ENCODE measurements around the gene VAV3. TPM values are rescaled to one million over a fixed set of nuclear protein-coding genes. Genes with fewer than 3 reads are reported as not detected.

VAV3 gene
- total RNA-seq, 2 experiments from 2014 or later, result 2.3 to 8.3 TPM

GRCh38 chr1:107548276-107548675 lies 416.7 kb downstream of the VAV3 start:
- no TSS peak for BruUV-seq (replicated peaks)
- no peak overlapping the region for H2AFZ ChIP-seq (ENCODE audit: low read length)
- no peaks in the 10 kb centered on the region for H3K4me1 ChIP-seq (ENCODE audit: insufficient read depth, low read length, poor library complexity, severe bottlenecking)
- H4K20me1 ChIP-seq (ENCODE audit: insufficient read depth, low read length), result no peaks in the 10 kb centered on the region
- H3K4me3 ChIP-seq (ENCODE audit: low read depth, low read length, poor library complexity, severe bottlenecking), result no peak overlapping the region
- ChIA-PET POLR2A (no interaction called here), CTCF (ENCODE audit: unreplicated experiment) (no interaction called here)
- no peaks in the 10 kb centered on the region for H3K79me2 ChIP-seq (ENCODE audit: insufficient read depth, low read depth, low read length)
- TF ChIP-seq CTCF (conservative IDR thresholded peaks at IDR 0.05; ENCODE audit: low read length), result no peak
- TF ChIP-seq EZH2phosphoT487 (IDR thresholded peaks at IDR 0.05; ENCODE audit: borderline replicate concordance, low read depth, low read length), result no peak
- no peak overlapping the region for H3K27ac ChIP-seq (ENCODE audit: low read depth, low read length, poor library complexity, severe bottlenecking)
- no peaks in the 10 kb centered on the region for H3K9me3 ChIP-seq (ENCODE audit: low read length)
- no peak overlapping the region for H3K4me2 ChIP-seq (ENCODE audit: low read length)
- intact Hi-C loops (cut with micrococcal nuclease; ENCODE audit: unreplicated experiment), result no loop called here
- no peak for DNase-seq (ENCODE audit: low spot score)
- no peaks in the 10 kb centered on the region for H3K36me3 ChIP-seq (ENCODE audit: insufficient read depth, low read length)
- no peaks in the 10 kb centered on the region for H3K9me2 ChIP-seq (ENCODE audit: insufficient read depth, low read length)

- no peaks in the 10 kb centered on the region for H3K79me2 ChIP-seq (ENCODE audit: insufficient read depth, low read depth, low read length)
- no peaks in the 10 kb centered on the region for H4K20me1 ChIP-seq (ENCODE audit: insufficient read depth, low read length)
- no peak overlapping the region for H2AFZ ChIP-seq (ENCODE audit: low read length)
- no peak overlapping the region for H3K4me3 ChIP-seq (ENCODE audit: low read depth, low read length, poor library complexity, severe bottlenecking)
- no peaks in the 10 kb centered on the region for H3K36me3 ChIP-seq (ENCODE audit: insufficient read depth, low read length)
- H3K4me2 ChIP-seq (ENCODE audit: low read length), result no peak overlapping the region
- H3K9me2 ChIP-seq (ENCODE audit: insufficient read depth, low read length), result no peaks in the 10 kb centered on the region
- no peaks in the 10 kb centered on the region for H3K4me1 ChIP-seq (ENCODE audit: insufficient read depth, low read length, poor library complexity, severe bottlenecking)
- ChIA-PET CTCF (ENCODE audit: unreplicated experiment) (no interaction called here), POLR2A (interaction anchor here (0.6 to 1.8 kb wide), 3 partner anchors 15 to 1531 kb away, joined by 3 to 5 read pairs (median 3); no protein-coding TSS in a partner anchor)
- H3K27ac ChIP-seq (ENCODE audit: low read depth, low read length, poor library complexity, severe bottlenecking), result no peak overlapping the region
- TF ChIP-seq CTCF (conservative IDR thresholded peaks at IDR 0.05; ENCODE audit: low read length), result no peak
- no peak for TF ChIP-seq EZH2phosphoT487 (IDR thresholded peaks at IDR 0.05; ENCODE audit: borderline replicate concordance, low read depth, low read length)
- intact Hi-C loops (cut with micrococcal nuclease; ENCODE audit: unreplicated experiment), result no loop called here
- H3K9me3 ChIP-seq (ENCODE audit: low read length), result no peaks in the 10 kb centered on the region
- no peak for DNase-seq (ENCODE audit: low spot score)
- BruUV-seq (replicated peaks), result no TSS peak
These were observed 417.4 kb downstream of the VAV3 start for GRCh38 chr1:107547363-107548155.

GRCh38 chr1:107546576-107546975 lies 418.4 kb downstream of the VAV3 start:
- DNase-seq (ENCODE audit: low spot score), result no peak
- no peaks in the 10 kb centered on the region for H3K36me3 ChIP-seq (ENCODE audit: insufficient read depth, low read length)
- H3K4me1 ChIP-seq (ENCODE audit: insufficient read depth, low read length, poor library complexity, severe bottlenecking), result no peaks in the 10 kb centered on the region
- H3K79me2 ChIP-seq (ENCODE audit: insufficient read depth, low read depth, low read length), result no peaks in the 10 kb centered on the region
- no peak overlapping the region for H2AFZ ChIP-seq (ENCODE audit: low read length)
- ChIA-PET POLR2A (interaction anchor here (0.6 to 1.8 kb wide), 3 partner anchors 15 to 1530 kb away, joined by 3 to 5 read pairs (median 3); no protein-coding TSS in a partner anchor), CTCF (ENCODE audit: unreplicated experiment) (no interaction called here)
- no peaks in the 10 kb centered on the region for H3K9me2 ChIP-seq (ENCODE audit: insufficient read depth, low read length)
- BruUV-seq (replicated peaks), result no TSS peak
- no peak overlapping the region for H3K4me2 ChIP-seq (ENCODE audit: low read length)
- no peaks in the 10 kb centered on the region for H4K20me1 ChIP-seq (ENCODE audit: insufficient read depth, low read length)
- intact Hi-C loops (cut with micrococcal nuclease; ENCODE audit: unreplicated experiment), result no loop called here
- TF ChIP-seq CTCF (conservative IDR thresholded peaks at IDR 0.05; ENCODE audit: low read length) (no peak), EZH2phosphoT487 (IDR thresholded peaks at IDR 0.05; ENCODE audit: borderline replicate concordance, low read depth, low read length) (no peak)
- no peaks in the 10 kb centered on the region for H3K9me3 ChIP-seq (ENCODE audit: low read length)
- no peak overlapping the region for H3K27ac ChIP-seq (ENCODE audit: low read depth, low read length, poor library complexity, severe bottlenecking)
- H3K4me3 ChIP-seq (ENCODE audit: low read depth, low read length, poor library complexity, severe bottlenecking), result no peak overlapping the region

Data from OCI-LY7 (cell line).